GM21723 (cell line): ENCODE results near the gene ZC3H18.

Experiments
- ATAC-seq: cut with Tn5 transposase; IDR thresholded peaks from one replicate; pipeline ENCODE4 v1.9.1; 2021; ENCODE audit warnings: mild to moderate bottlenecking, moderate library complexity; ENCODE audit not compliant: unreplicated experiment

The ZC3H18 gene

GRCh38 chr16:88532434-88533241 lies 37.6 kb upstream of the ZC3H18 start:
- ATAC-seq: no peak

GRCh38 chr16:88533381-88533917 lies 36.8 kb upstream of the ZC3H18 start:
- ATAC-seq: no peak

GRCh38 chr16:88533932-88534637 lies 36.1 kb upstream of the ZC3H18 start:
- peak; percentile 65 for ATAC-seq

GRCh38 chr16:88534638-88535190 lies 35.5 kb upstream of the ZC3H18 start:
- ATAC-seq: no peak

- no peak for ATAC-seq
Observed at GRCh38 chr16:88535191-88535856, 34.9 kb upstream of the ZC3H18 start.

GRCh38 chr16:88535857-88536222 lies 34.4 kb upstream of the ZC3H18 start:
- ATAC-seq: no peak

GRCh38 chr16:88536510-88536909 lies 33.7 kb upstream of the ZC3H18 start:
- no peak for ATAC-seq

- no peak for ATAC-seq
Observed at GRCh38 chr16:88536971-88537751, 33.0 kb upstream of the ZC3H18 start.

- ATAC-seq: no peak
Observed at GRCh38 chr16:88537859-88538258, 32.3 kb upstream of the ZC3H18 start.

GRCh38 chr16:88538366-88539060 lies 31.7 kb upstream of the ZC3H18 start:
- no peak for ATAC-seq

- ATAC-seq: no peak
Observed at GRCh38 chr16:88539261-88539651, 30.9 kb upstream of the ZC3H18 start.

GRCh38 chr16:88539652-88540345 lies 30.4 kb upstream of the ZC3H18 start:
- ATAC-seq: no peak

- ATAC-seq: no peak
Observed at GRCh38 chr16:88540346-88540977, 29.7 kb upstream of the ZC3H18 start.

- ATAC-seq: no peak
Observed at GRCh38 chr16:88541831-88542616, 28.2 kb upstream of the ZC3H18 start.

GRCh38 chr16:88543230-88543813 lies 26.9 kb upstream of the ZC3H18 start:
- no peak for ATAC-seq

GRCh38 chr16:88545781-88546180 lies 24.4 kb upstream of the ZC3H18 start:
- ATAC-seq: no peak

- no peak for ATAC-seq
Observed at GRCh38 chr16:88548131-88548874, 21.9 kb upstream of the ZC3H18 start.
